Stimulated activated naive B cell treated with anti-CD40 and anti-IgM and Interleukin-4, amounts not matched to agents 10 μg/mL and 1 μg/mL and 100 μg/mL, for 72 hours (primary cell): ENCODE results near the gene KCNMA1.

Experiments
- ATAC-seq, 2 donors: fragments of 150-1000 bp; cut with Tn5 transposase; replicated peaks; 2 replicates each; pipeline ENCODE4 v1.10.0; 2021; ENCODE audit warnings: moderate library complexity in 1 of 2
- DNase-seq: peaks from one replicate; pipeline ENCODE4 v3.0.0; 2021
- H3K27ac Mint-ChIP-seq: one replicate; pipeline ENCODE4 v1.8.0; 2022; ENCODE audit warnings: mild to moderate bottlenecking, mixed read lengths
- H3K27me3 Mint-ChIP-seq, 2 donors: one replicate each; pipeline ENCODE4 v1.8.0; 2022; ENCODE audit warnings: mixed read lengths in 2 of 2
- H3K36me3 Mint-ChIP-seq, 2 donors: one replicate each; pipeline ENCODE4 v1.8.0; 2022; ENCODE audit warnings: mixed read lengths in 2 of 2, mild to moderate bottlenecking in 1 of 2
- H3K4me1 Mint-ChIP-seq, 2 donors: one replicate each; pipeline ENCODE4 v1.8.0; 2022; ENCODE audit warnings: mixed read lengths in 2 of 2, mild to moderate bottlenecking in 1 of 2
- H3K4me3 Mint-ChIP-seq, 2 donors: one replicate each; pipeline ENCODE4 v1.8.0; 2022; ENCODE audit warnings: mild to moderate bottlenecking in 2 of 2, mixed read lengths in 2 of 2, moderate library complexity in 1 of 2
- H3K9me3 Mint-ChIP-seq, 2 donors: one replicate each; pipeline ENCODE4 v1.8.0; 2022; ENCODE audit warnings: mixed read lengths in 2 of 2, mild to moderate bottlenecking in 1 of 2

KCNMA1 gene

DNA sequence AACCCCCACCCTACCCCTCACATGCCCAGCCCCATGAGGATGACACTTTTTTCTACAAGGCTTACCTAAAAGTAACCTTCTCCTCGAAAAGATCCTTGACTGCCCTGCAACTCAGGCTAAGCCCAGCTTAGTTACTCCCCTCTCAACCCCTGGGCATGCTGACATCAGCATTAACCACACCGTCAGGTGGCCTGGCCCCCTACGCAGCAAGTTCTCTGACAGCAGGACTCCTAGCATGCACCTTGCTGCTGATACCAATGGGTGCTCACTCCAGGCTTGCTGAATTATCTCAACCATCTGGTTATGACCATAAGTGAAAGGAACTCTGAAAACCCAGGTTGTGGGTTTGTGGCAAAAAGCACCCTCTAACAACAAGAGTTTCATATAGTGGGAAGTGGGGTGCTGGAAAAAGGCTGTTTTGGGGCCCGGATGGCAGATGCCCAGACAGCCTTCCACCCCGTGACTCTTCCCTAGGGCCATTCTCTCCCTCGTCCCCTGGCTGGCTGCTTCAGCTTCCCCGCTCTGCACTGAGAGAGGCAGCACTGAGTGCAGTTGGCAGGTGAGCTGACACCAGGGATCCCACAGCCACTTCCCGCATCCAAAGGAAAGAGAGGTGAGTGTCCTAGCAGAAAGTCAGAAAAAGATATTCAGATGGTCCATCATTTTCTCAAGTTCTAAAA is 518.9 kb downstream of the KCNMA1 start:
- ATAC-seq, result no peak
- Mint-ChIP-seq H3K4me1 (no peaks in the 10 kb centered on the region), H3K9me3 (no peaks in the 10 kb centered on the region), H3K27ac (no peak overlapping the region), H3K36me3 (no peaks in the 10 kb centered on the region), H3K4me3 (no peak overlapping the region), H3K27me3 (peaks cover 8 to 15% of the 10 kb centered on the region in 2 donors)
- DNase-seq, result no peak

DNA sequence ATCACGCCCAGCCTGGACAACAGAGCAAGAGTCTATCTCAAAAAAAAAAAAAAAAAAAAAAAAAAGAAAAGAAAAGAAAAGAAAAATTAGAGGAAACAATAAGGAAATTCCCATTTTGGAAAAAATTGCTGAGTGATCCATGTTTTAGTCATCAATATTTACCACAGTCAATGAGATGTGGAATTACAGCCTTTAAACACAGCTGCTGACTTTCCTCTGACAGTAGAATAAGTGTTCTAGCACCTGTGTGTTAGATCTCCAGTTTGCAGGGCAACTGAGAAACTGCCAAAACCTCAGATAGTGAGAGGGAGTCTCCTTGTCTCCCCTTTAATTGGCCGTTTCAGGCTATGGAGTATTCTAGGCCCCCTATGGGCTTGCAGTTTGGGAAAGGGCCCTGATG is 520.1 kb downstream of the KCNMA1 start:
- no peaks in the 10 kb centered on the region for H3K36me3 Mint-ChIP-seq
- no peaks in the 10 kb centered on the region for H3K9me3 Mint-ChIP-seq
- H3K4me1 Mint-ChIP-seq, result no peaks in the 10 kb centered on the region
- no peak for ATAC-seq
- DNase-seq, result no peak
- no peak overlapping the region for H3K4me3 Mint-ChIP-seq
- no peak overlapping the region for H3K27ac Mint-ChIP-seq
- peaks cover 7 to 15% of the 10 kb centered on the region in 2 donors for H3K27me3 Mint-ChIP-seq

DNA sequence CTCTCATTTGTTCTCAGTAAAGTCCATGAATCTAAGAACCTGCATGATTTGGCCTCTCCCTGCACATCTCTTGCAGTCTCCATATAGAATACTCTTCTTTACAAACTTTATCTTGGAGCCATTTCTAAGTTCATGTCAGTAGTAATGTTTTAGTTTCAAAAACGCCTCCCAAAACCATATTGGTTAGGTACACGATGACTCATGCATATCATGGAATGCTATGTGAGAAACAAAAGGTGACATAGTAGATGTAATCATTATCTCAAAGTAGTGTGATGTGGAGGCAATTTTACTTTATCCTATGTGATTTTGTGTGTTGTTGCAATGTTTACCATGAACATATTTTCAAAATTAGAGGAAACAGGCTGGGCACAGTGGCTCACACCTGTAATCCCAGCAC is 520.7 kb downstream of the KCNMA1 start:
- Mint-ChIP-seq H3K36me3 (no peaks in the 10 kb centered on the region), H3K4me1 (no peaks in the 10 kb centered on the region), H3K27ac (no peak overlapping the region), H3K27me3 (peaks cover 3 to 15% of the 10 kb centered on the region in 2 donors), H3K9me3 (no peaks in the 10 kb centered on the region), H3K4me3 (no peak overlapping the region)
- DNase-seq (no peak), ATAC-seq (no peak)

DNA sequence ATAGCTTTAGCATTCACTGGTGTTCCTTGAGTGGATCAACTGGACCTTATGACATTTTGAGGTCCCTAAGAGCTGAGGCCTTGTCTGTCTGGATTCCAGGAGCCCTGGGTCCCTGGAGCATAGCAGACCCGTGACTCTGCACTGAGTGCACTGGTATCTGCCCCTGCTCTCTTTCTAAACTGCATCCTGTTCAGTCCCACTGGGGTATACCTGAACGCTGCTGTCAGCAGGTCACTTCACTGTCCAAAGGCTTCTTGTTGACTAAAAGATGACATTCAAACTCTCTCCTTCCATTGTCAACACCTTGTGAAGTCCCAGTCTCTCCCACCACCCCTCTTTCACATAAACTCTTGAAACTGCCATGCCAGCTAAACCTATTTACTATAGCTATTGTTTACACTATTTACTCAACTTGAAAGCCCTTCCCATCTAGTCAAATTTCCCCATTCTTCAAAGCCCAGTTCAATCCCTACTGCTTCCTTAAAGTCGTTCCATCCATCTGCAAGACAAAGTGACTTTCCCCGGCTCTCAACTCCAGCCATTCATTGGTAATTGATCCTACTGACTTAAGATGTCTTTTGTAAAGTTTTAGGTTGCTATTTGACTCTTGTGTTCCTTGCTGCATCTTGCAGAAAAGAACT is 523.3 kb downstream of the KCNMA1 start:
- Mint-ChIP-seq H3K27me3 (peaks cover 3 to 10% of the 10 kb centered on the region in 2 donors), H3K9me3 (no peaks in the 10 kb centered on the region), H3K4me3 (no peak overlapping the region), H3K4me1 (no peaks in the 10 kb centered on the region), H3K27ac (no peak overlapping the region), H3K36me3 (no peaks in the 10 kb centered on the region)
- ATAC-seq (no peak), DNase-seq (no peak)

DNA sequence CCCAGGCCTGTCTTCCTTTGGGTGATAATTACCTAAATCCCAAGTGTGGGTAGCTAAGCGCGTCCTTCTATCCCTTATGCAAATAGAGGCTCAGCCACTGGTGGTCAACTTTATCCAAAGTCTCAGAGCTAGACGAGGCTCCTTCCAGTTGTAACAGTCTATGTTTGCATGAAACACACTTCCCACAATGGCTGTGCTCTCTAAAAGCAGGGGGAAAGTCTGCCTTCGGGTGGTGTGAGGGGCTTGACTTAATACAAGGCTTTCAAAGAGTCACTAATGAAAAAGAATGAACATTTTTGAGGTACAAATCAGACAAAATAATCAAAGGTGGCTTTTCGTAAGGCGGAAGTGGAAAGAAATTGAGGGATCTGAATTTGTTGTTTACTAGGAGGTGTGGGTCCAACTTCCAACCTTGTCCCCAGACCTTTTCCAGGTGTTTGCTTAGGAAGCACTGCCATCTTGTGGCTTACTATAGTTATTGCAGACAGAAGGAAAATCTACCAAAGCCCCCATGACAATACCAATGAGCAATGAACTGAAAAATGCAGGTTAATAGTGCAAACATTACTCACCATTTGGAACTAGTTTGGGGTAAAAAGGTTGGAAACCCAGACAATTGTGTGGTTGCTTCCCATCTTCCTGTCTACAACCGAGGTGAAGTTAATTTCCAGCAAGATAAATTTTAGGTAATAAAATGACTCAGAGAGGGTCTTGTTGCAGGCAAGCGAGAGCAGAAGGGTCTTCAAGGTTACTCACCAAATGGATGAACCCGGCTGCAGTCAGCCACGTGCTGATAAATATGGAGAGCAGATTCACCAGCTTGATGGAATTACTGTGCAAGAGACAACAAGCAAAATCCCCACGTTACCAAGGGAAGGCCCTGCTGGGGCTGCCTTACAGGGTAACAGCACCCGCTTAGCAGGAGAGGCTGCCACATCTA is 525.7 kb downstream of the KCNMA1 start:
- Mint-ChIP-seq H3K4me3 (no peak overlapping the region), H3K27ac (no peak overlapping the region), H3K4me1 (no peaks in the 10 kb centered on the region), H3K9me3 (no peaks in the 10 kb centered on the region), H3K36me3 (no peaks in the 10 kb centered on the region), H3K27me3 (no peaks in the 10 kb centered on the region)
- DNase-seq (no peak), ATAC-seq (peak; percentile 36 to 68)

DNA sequence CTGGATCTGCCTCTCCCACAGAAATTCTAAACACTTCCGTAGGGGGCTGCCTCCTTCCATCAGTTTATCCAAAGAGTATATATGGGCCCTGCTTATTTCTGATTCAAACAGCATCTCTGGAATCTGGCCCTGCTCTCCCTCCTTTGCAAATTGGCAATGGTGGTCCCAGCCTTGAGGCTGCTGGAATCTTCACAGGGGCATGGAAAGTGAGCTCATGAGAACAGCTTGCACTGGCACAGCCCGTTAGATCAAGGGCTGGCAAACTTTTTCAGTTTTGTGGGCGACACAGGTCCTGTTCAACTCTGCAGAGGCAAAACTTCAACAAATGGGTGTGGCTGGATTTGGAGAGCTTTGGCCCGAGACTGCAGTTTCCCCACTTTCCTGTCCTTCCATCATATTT is 526.9 kb downstream of the KCNMA1 start:
- Mint-ChIP-seq H3K36me3 (no peaks in the 10 kb centered on the region), H3K27ac (no peak overlapping the region), H3K4me3 (no peak overlapping the region), H3K4me1 (no peaks in the 10 kb centered on the region), H3K9me3 (no peaks in the 10 kb centered on the region), H3K27me3 (no peaks in the 10 kb centered on the region)
- ATAC-seq (no peak), DNase-seq (no peak)

DNA sequence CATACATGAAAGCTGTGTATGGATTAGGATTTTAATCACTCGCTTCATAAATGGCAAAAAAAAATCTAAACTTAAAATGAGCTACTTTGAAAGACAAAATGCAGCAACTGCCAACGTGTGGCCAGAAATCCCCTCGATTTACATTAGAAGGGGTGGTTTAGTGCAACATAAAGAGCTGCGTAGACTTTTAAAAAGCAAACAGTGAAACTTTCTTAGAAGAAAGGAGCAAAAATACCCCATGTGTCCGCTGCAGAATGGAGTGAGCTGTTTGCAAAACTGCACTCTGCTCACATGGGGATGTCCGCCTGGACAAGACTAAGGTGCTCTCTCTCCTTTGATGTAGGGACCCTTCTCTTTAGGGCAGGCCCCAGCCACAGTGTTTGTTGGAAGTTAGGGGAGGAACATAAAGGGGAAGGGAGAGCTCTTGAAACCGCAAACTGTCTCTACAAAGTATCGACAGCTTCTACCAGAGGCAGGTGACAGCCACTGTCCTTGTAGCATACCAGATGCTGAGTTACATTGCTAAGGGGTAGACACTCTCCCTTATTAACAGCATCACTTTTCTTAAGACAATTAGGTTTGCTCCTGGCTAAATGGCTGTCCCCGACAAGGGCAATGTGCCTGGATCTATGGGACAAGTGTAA is 528.1 kb downstream of the KCNMA1 start:
- peak in 1 of 2 donors; percentile 23 for ATAC-seq
- Mint-ChIP-seq H3K9me3 (no peaks in the 10 kb centered on the region), H3K36me3 (no peaks in the 10 kb centered on the region), H3K27ac (no peak overlapping the region), H3K4me3 (no peak overlapping the region), H3K27me3 (no peaks in the 10 kb centered on the region), H3K4me1 (no peaks in the 10 kb centered on the region)
- DNase-seq, result no peak

DNA sequence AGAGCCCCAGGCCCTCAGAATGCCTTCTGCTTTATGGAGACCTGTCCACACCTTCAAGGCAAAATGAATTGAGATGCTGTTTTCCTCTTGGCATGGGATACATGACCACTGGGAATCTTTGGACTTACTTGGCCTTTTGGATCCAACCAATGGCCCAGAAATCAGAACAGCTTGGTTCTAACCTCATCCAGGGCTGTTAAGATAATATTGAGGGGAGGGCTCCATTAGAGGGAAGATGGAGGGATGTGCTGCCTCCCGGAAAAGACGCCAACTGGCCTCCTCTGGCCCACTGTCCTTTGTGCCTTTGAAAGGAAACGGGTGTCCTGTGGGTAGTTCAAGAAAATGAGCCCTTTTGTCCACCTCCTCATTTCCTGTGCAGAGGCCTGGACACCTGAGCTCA is 530.9 kb downstream of the KCNMA1 start:
- H3K9me3 Mint-ChIP-seq, result no peaks in the 10 kb centered on the region
- no peak for DNase-seq
- no peaks in the 10 kb centered on the region for H3K4me1 Mint-ChIP-seq
- H3K27me3 Mint-ChIP-seq, result no peaks in the 10 kb centered on the region
- H3K27ac Mint-ChIP-seq, result no peak overlapping the region
- ATAC-seq, result no peak
- H3K36me3 Mint-ChIP-seq, result no peaks in the 10 kb centered on the region
- no peak overlapping the region for H3K4me3 Mint-ChIP-seq

DNA sequence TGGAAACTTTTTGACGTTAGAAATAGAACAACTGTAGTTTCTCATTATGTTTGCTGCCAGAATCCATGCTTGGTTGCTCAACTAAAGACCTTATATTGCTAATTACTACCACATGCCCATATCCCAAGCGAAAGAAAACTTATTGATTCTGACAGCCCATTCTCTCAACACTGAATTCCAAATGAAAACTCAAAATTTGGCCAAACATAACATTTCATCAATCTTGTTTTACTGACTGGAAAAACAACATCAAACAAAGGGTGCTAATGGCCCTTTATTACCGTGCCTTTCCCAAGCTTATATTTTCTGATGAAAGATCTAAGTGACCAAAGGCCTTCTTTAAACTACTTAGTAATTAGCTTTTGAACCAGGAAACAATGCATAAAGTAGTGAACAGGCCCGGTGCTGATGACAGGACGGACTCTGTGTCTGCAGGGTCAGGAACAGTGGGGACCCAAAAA is 531.8 kb downstream of the KCNMA1 start:
- ATAC-seq, result no peak
- Mint-ChIP-seq H3K4me1 (no peaks in the 10 kb centered on the region), H3K4me3 (no peak overlapping the region), H3K27ac (no peak overlapping the region), H3K36me3 (no peaks in the 10 kb centered on the region), H3K9me3 (no peaks in the 10 kb centered on the region), H3K27me3 (peaks cover 0 to 3% of the 10 kb centered on the region in 2 donors)
- DNase-seq, result no peak

DNA sequence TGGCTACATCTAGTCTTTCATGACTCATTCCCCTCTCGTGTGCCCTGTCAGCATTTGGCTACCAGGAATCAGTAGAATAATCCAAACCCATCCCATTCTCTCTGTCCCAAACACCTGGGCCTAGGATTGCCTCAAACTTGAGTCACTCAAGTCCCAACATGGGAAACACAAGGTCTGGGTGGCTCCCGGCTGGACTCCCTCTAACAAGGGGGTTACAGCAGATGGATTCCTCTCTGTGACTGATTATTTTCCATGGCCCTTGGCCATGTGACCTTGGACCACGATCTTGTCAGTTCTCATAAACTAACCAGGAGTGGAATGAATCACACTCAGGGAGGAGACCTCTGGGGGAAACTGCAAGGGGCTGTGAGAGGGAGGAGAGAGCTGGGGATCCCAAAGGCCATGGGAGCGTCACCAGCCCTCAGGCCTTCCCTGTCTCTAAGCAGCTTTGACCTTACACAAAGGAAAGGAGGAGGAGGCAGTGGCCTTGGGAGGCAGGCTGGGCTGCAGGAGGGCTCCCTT is 533.1 kb downstream of the KCNMA1 start:
- DNase-seq (no peak), ATAC-seq (no peak)
- H3K36me3 Mint-ChIP-seq, result no peaks in the 10 kb centered on the region
- H3K4me1 Mint-ChIP-seq, result no peaks in the 10 kb centered on the region
- no peaks in the 10 kb centered on the region for H3K9me3 Mint-ChIP-seq
- no peak overlapping the region for H3K27ac Mint-ChIP-seq
- peaks cover 0 to 3% of the 10 kb centered on the region in 2 donors for H3K27me3 Mint-ChIP-seq
- H3K4me3 Mint-ChIP-seq, result no peak overlapping the region

DNA sequence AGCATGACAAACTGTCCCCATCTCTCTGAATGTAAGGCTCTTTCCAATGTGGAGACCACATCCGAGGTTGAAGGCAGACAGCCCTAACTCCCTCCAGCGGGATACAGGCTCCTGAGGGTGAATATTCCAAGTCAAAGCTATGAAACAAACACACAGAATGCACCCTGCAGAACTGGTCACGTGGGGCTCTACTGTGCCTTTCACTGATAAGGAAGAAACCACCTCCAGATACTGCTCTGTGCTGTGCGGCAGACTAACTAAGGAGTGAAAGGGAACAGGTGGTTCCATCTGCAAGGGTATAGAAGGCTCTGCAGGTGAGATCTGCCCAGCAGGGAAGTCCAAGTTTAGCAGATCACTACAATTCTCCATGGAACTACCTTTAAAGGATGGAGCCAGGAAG is 534.4 kb downstream of the KCNMA1 start:
- no peaks in the 10 kb centered on the region for H3K36me3 Mint-ChIP-seq
- DNase-seq, result no peak
- no peaks in the 10 kb centered on the region for H3K9me3 Mint-ChIP-seq
- H3K27ac Mint-ChIP-seq, result no peak overlapping the region
- H3K4me3 Mint-ChIP-seq, result no peak overlapping the region
- H3K4me1 Mint-ChIP-seq, result no peaks in the 10 kb centered on the region
- H3K27me3 Mint-ChIP-seq, result peaks cover 0 to 3% of the 10 kb centered on the region in 2 donors
- ATAC-seq, result no peak

DNA sequence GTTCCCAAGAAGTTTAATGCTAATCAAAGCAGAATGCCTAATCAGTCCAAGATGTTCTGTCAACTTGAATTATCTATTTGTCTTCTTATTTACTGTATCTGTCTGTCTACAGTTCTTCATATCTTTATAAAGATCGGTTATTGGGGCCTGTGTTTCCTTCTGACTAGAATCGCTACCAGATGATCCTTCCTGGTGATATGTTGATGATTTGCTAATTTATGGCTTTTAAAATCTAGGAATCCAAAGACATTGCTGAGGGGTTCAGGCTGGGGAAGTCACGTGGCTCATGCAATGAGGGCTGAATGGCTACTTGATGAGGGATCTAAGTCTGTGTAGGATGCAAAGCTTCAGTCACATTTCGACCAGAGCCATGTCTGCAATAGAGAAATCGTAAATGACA is 536.3 kb downstream of the KCNMA1 start:
- H3K27me3 Mint-ChIP-seq, result peaks cover 3 to 5% of the 10 kb centered on the region in 2 donors
- no peak overlapping the region for H3K4me3 Mint-ChIP-seq

DNA sequence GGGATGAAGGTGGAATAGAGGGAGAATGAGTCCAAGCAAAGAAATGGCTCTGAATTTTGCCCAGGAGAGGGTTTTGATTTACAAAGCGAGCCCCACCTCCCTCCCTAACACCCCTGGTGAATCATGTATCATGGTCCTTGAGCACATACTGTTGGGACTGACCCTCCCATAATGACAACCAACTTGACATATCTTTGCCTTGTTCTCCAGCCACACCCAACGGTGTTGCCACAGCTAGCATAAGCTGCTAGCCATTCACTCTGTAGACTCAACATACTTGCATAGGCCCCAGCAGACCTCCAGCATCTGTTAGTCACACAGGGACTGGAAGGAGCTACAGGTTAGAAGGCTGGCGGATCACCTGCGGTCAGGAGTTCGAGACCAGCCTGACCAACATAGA is 538.5 kb downstream of the KCNMA1 start:
- no peak overlapping the region for H3K27ac Mint-ChIP-seq
- no peaks in the 10 kb centered on the region for H3K36me3 Mint-ChIP-seq
- peaks cover 3 to 5% of the 10 kb centered on the region in 2 donors for H3K27me3 Mint-ChIP-seq
- H3K4me3 Mint-ChIP-seq, result no peak overlapping the region
- DNase-seq (no peak), ATAC-seq (no peak)
- no peaks in the 10 kb centered on the region for H3K4me1 Mint-ChIP-seq
- no peaks in the 10 kb centered on the region for H3K9me3 Mint-ChIP-seq

More for the DNA sequence above, 536.3 kb downstream of the KCNMA1 start:
- Mint-ChIP-seq H3K27ac (no peak overlapping the region), H3K36me3 (no peaks in the 10 kb centered on the region), H3K9me3 (no peaks in the 10 kb centered on the region), H3K4me1 (no peaks in the 10 kb centered on the region)
- ATAC-seq (no peak), DNase-seq (no peak)

DNA sequence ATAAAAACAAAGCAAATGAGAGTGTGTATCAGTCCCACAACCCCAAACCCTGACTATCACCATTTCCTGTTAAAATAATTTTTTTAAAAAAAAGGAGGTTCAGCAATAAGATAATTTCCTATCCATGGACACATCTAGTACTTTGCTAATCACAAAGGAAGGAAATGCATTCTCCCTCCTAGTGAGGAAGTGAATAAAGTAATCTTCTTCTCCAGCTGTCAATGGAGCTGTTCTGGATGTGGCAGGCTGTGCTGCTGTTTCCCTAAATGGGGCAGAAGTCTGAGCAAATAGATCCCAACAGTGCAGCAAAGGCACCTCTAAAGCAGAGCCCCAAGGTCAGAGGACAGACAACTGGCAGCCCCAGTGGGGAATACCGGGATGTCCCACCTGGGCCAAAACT is 540.0 kb downstream of the KCNMA1 start:
- Mint-ChIP-seq H3K36me3 (no peaks in the 10 kb centered on the region), H3K9me3 (no peaks in the 10 kb centered on the region), H3K27ac (no peak overlapping the region), H3K27me3 (peaks cover 3 to 11% of the 10 kb centered on the region in 2 donors), H3K4me3 (no peak overlapping the region), H3K4me1 (no peaks in the 10 kb centered on the region)
- DNase-seq (no peak), ATAC-seq (no peak)
